ENCODE results near the gene TBC1D3H.
"Not testable (repeated sequence)": the region's sequence is repeated elsewhere in the genome, so short reads cannot be mapped to it uniquely, and the experiment has no call there.

GRCh38 chr17:36390943-36391645 lies 2.9 kb upstream of the TBC1D3H start:
- not testable (repeated sequence) for TF ChIP-seq CTCF, POLR2A (IDR thresholded peaks at IDR 0.05)

Measured in body of pancreas (tissue), 4 donors.